HG03039 (cell line): ENCODE results near the gene PLCB1.
"Not testable (repeated sequence)": the region's sequence is repeated elsewhere in the genome, so short reads cannot be mapped to it uniquely, and the experiment has no call there.

Experiments used
- ATAC-seq: cut with Tn5 transposase; IDR thresholded peaks from one replicate; pipeline ENCODE4 v1.9.1; 2021; ENCODE audit warnings: mild to moderate bottlenecking, moderate library complexity; ENCODE audit not compliant: unreplicated experiment

The PLCB1 gene

GRCh38 chr20:8635837-8636236 is 503.8 kb downstream of the PLCB1 start:
- no peak for ATAC-seq

GRCh38 chr20:8639112-8639778 is 507.2 kb downstream of the PLCB1 start:
- ATAC-seq = no peak

GRCh38 chr20:8640461-8640860 is 508.4 kb downstream of the PLCB1 start:
- no peak for ATAC-seq

GRCh38 chr20:8642247-8642646 is 510.2 kb downstream of the PLCB1 start:
- no peak for ATAC-seq

GRCh38 chr20:8644468-8644867 is 512.4 kb downstream of the PLCB1 start:
- ATAC-seq = not testable (repeated sequence)

- no peak for ATAC-seq
These were observed 513.3 kb downstream of the PLCB1 start for GRCh38 chr20:8645326-8645725.

GRCh38 chr20:8646033-8646441 is 514.0 kb downstream of the PLCB1 start:
- ATAC-seq = no peak

GRCh38 chr20:8646716-8647115 is 514.6 kb downstream of the PLCB1 start:
- no peak for ATAC-seq

GRCh38 chr20:8647961-8648441 is 515.9 kb downstream of the PLCB1 start:
- ATAC-seq = no peak

- ATAC-seq = no peak
These were observed 516.4 kb downstream of the PLCB1 start for GRCh38 chr20:8648466-8648865.

GRCh38 chr20:8652396-8652795 is 520.3 kb downstream of the PLCB1 start:
- ATAC-seq = no peak

- ATAC-seq = no peak
These were observed 522.4 kb downstream of the PLCB1 start for GRCh38 chr20:8654486-8654885.

GRCh38 chr20:8656335-8656734 is 524.3 kb downstream of the PLCB1 start:
- no peak for ATAC-seq

- ATAC-seq = no peak
These were observed 525.6 kb downstream of the PLCB1 start for GRCh38 chr20:8657664-8658063.

GRCh38 chr20:8658103-8658502 is 526.0 kb downstream of the PLCB1 start:
- ATAC-seq = no peak

GRCh38 chr20:8661229-8661952 is 529.3 kb downstream of the PLCB1 start:
- no peak for ATAC-seq

- no peak for ATAC-seq
These were observed 530.4 kb downstream of the PLCB1 start for GRCh38 chr20:8662433-8662954.

GRCh38 chr20:8663424-8663823 is 531.4 kb downstream of the PLCB1 start:
- no peak for ATAC-seq

- ATAC-seq = no peak
These were observed 532.7 kb downstream of the PLCB1 start for GRCh38 chr20:8664778-8665177.

- no peak for ATAC-seq
These were observed 535.2 kb downstream of the PLCB1 start for GRCh38 chr20:8667306-8667705.

- ATAC-seq = no peak
These were observed 538.3 kb downstream of the PLCB1 start for GRCh38 chr20:8670207-8670892.

GRCh38 chr20:8670893-8671215 is 538.8 kb downstream of the PLCB1 start:
- no peak for ATAC-seq
